Karpas-422 (cell line): ENCODE results near the gene EFS. TPM values are rescaled to one million over a fixed set of nuclear protein-coding genes. Genes with fewer than 3 reads are reported as not detected.

Experiments used
- DNase-seq: peaks from one replicate; pipeline ENCODE4 v3.0.0-alpha.2; 2015
- H2AFZ ChIP-seq: fragments of 200-600 bp; sonication (generic); 2 replicates; pipeline ENCODE4 v1.6.1; 2014; ENCODE audit warnings: antibody characterized with exemption, low read length, mixed read lengths
- H3K27ac ChIP-seq: fragments of 200-600 bp; sonication (generic); 2 replicates; pipeline ENCODE4 v1.5.1; 2014; ENCODE audit warnings: mild to moderate bottlenecking, low read length, moderate library complexity
- H3K27me3 ChIP-seq: fragments of 200-600 bp; sonication (generic); 2 replicates; pipeline ENCODE4 v1.6.1; 2014; ENCODE audit warnings: low read length, mixed read lengths
- H3K36me3 ChIP-seq: fragments of 200-600 bp; sonication (generic); 2 replicates; pipeline ENCODE4 v1.6.1; 2014; ENCODE audit warnings: low read length, mixed read lengths; ENCODE audit not compliant: insufficient read depth
- H3K4me1 ChIP-seq: fragments of 200-600 bp; sonication (generic); 2 replicates; pipeline ENCODE4 v1.6.1; 2014; ENCODE audit warnings: mild to moderate bottlenecking, low read length, mixed read lengths
- H3K4me2 ChIP-seq: fragments of 200-600 bp; sonication (generic); 2 replicates; pipeline ENCODE4 v1.6.1; 2014; ENCODE audit warnings: low read length, low read depth, mild to moderate bottlenecking; ENCODE audit not compliant: poor library complexity, severe bottlenecking
- H3K4me3 ChIP-seq: fragments of 200-600 bp; sonication (generic); 2 replicates; pipeline ENCODE4 v1.5.1; 2014; ENCODE audit warnings: mild to moderate bottlenecking, antibody characterized with exemption, low read length, mixed read lengths
- H3K79me2 ChIP-seq: fragments of 200-600 bp; sonication (generic); 2 replicates; pipeline ENCODE4 v1.6.1; 2014; ENCODE audit warnings: mild to moderate bottlenecking, low read length, mixed read lengths
- H3K9ac ChIP-seq: fragments of 200-600 bp; sonication (generic); 2 replicates; pipeline ENCODE4 v1.6.0; 2014; ENCODE audit warnings: low read length
- H3K9me2 ChIP-seq: fragments of 200-600 bp; sonication (generic), shearing (Covaris generic); replicated peaks from 2 replicates; pipeline ENCODE4 v1.6.0; 2014; ENCODE audit warnings: mild to moderate bottlenecking, low read length, moderate library complexity; ENCODE audit not compliant: insufficient read depth
- H3K9me3 ChIP-seq: fragments of 300-700, 200-600 bp; sonication (generic); 2 replicates; pipeline ENCODE4 v1.6.1; 2014; ENCODE audit warnings: low read length, mixed read lengths
- H4K20me1 ChIP-seq: fragments of 200-600 bp; sonication (generic); 2 replicates; pipeline ENCODE4 v1.6.1; 2014; ENCODE audit warnings: mild to moderate bottlenecking, antibody characterized with exemption, low read length, low read depth; ENCODE audit not compliant: insufficient read depth
- small RNA-seq: library from RNA; depleted of rRNA; stranded (forward); fragments of <200 nt; gene quantifications from one replicate; pipeline ENCODE3, GENCODE V24; 2014
- total RNA-seq: library from RNA; depleted of rRNA; stranded (reverse); fragments of >200 nt; shearing (Covaris generic); gene quantifications from 2 replicates; pipeline ENCODE4 v1.2.3, GENCODE V29; 2014; ENCODE audit warnings: low replicate concordance; rRNA removed

The EFS gene
- total RNA-seq, 1 experiment from 2014 or later: not detected

DNA sequence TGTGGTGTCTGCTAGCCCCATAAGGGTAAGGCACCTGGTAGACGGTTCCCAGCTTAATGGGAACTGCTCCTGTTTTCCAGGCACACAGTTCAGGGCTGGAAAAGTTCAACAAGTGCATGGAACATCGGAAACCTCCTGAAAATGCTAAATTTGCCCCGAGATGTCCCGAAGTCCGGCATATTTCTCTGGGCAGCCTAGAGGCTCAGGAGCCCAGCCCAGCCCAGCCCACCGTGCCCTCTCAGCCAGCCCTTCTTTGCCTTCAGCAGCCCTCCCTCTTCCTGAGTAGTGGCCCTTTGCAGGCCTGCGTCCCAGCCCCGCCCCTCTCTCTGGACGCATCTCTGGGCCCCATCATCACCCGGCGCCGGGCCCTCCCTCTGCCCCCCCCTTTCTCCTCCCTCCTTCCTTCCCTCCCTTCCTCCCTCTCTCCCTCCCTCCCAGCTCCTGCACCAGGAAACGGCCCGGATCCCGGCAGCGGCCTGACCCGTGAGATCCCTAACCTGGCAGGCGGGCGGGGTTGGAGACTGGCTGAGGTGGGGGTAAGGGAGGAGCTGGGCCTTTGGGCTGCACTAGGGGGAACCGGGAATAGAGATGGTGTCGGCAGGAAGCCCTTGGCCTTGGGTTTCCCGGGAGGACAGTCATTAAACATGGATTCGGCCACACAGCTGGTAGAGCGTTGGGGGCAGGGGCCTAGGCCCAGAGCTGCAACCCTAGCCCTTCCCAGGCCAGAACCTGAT is 58.4 kb downstream of the EFS start, which contains the start of gene BCL2L2:
Gene BCL2L2 (plus strand): TSS at position 422 of the 734 bp plus-strand sequence. CDS start 935 bp downstream, outside the sequence.
- Histone ChIP-seq H3K4me3 (peak within 1 kb of the TSS; percentile 97), H3K9ac (peak within 1 kb of the TSS; percentile 98), H4K20me1 (no peaks in the 10 kb centered on the region), H3K36me3 (peaks cover 9% of the 10 kb centered on the region; the same call in 1 of the 2 replicates), H3K79me2 (peaks cover 54% of the 10 kb centered on the region), H3K4me1 (peaks cover 37% of the 10 kb centered on the region), H3K27ac (peak within 1 kb of the TSS; percentile 59), H3K9me3 (no peaks in the 10 kb centered on the region), H3K9me2 (no peaks in the 10 kb centered on the region), H2AFZ (peak within 1 kb of the TSS; percentile 69; the same call in 1 of the 2 replicates), H3K27me3 (no peaks in the 10 kb centered on the region), H3K4me2 (peak within 1 kb of the TSS; percentile 95)
- peak; percentile 95 for DNase-seq

Small RNA genes within 50 kb of the gene (small RNA-seq; reads per million reads assigned to genes)
- gene MIR208A: not detected

Other genes starting within 250 kb of the EFS start
- gene CEBPE, start 245.9 kb downstream of the EFS start, total RNA-seq: 0.11 TPM in 1 of 2 replicates, not detected in the other
- 0.79 TPM in 1 of 2 replicates, not detected in the other for gene SLC7A8, start 181.5 kb downstream of the EFS start, total RNA-seq
- not detected in 2 replicates for gene RNF212B, start 127.2 kb downstream of the EFS start, total RNA-seq
- 9.3 and 12.7 TPM in 2 replicates for gene HOMEZ, start 79.0 kb downstream of the EFS start, total RNA-seq
- gene PPP1R3E, start 62.3 kb downstream of the EFS start, total RNA-seq: 48.3 and 70.4 TPM in 2 replicates
- 15.1 and 18.3 TPM in 2 replicates for gene BCL2L2, start 58.3 kb downstream of the EFS start, total RNA-seq
- gene PABPN1, start 43.7 kb downstream of the EFS start, total RNA-seq: 126 and 195 TPM in 2 replicates
- not detected in 2 replicates for gene SLC22A17, start 12.3 kb downstream of the EFS start, total RNA-seq
- not detected in 2 replicates for gene IL25, start 7.6 kb upstream of the EFS start, total RNA-seq
- gene CMTM5, start 11.9 kb upstream of the EFS start, total RNA-seq: not detected in 2 replicates
- gene MYH6, start 43.1 kb upstream of the EFS start, total RNA-seq: not detected in 2 replicates
- gene MYH7, start 70.5 kb upstream of the EFS start, total RNA-seq: not detected in 2 replicates
- gene NGDN, start 104.5 kb upstream of the EFS start, total RNA-seq: 77.5 and 82.2 TPM in 2 replicates
- gene ZFHX2, start 186.6 kb upstream of the EFS start, total RNA-seq: 0.07 and 0.32 TPM in 2 replicates
- gene THTPA, start 191.1 kb upstream of the EFS start, total RNA-seq: 16.2 and 57.5 TPM in 2 replicates
- 207 and 248 TPM in 2 replicates for gene AP1G2, start 202.6 kb upstream of the EFS start, total RNA-seq
- gene JPH4, start 213.6 kb upstream of the EFS start, total RNA-seq: 0.29 TPM in 1 of 2 replicates, not detected in the other